HS-27A (cell line): ENCODE results near the gene KIAA1671.

ENCODE experiments used
- DNase-seq: peaks from one replicate; pipeline ENCODE4 v3.0.0-alpha.2; 2012; ENCODE audit warnings: low read depth, missing footprints

KIAA1671 gene

GRCh38 chr22:25094579-25094978, 142.1 kb downstream of the KIAA1671 start:
- no peak for DNase-seq

DNA sequence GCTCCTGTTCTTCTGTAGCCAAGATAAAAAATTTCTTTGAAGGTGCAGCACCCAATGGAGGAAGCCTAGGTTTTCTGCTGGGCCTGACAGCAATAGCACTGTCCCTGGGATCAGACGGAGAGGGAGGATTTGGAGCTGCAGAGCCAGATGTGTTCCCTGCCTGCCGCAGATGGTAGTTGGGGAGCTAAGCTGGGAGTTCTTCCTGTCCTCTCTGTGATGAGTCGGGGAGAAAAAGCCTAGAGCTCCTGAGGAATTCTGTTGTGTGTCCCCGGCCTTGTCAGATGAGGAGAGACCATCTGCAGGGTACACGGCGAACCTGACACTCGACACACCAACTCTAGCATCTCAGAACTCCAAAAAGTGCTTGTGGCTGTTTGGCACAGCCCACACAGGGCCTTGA, 143.4 kb downstream of the KIAA1671 start:
- no peak for DNase-seq

DNA sequence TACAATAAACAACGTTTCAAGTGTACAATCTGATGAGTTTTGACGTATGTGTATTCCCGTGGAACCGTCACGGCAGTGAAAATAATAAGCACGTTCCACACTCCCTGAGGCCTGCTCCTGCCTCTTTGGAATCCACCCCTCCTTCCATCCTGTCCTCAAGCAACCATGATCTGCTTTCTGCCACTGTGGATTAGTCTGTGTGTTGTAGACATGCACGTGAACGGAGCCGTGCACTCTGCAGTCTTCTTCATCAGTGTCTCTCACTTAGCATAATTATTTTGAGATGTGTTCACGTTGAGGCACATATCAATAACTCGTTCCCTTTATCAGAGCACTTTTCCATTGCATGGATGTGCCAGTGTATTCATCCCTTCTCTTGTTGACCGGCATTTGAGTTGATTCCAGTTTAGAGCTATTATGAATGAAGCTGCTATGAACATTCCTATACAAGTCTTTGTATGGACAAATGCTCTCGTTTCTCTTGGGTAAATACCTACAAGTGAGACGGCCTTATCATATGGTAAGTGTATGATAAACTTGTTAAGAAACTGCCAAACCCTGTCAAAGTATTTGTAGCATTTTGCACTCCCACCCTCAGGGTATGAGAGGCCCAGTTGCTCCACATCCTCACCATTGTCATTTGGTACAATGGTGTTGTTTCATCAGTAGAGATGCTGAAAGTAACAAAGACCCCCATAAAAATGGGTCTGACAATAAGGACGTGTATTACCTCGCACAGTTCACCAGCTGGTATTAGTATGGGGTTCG, 144.3 kb downstream of the KIAA1671 start:
- no peak for DNase-seq

GRCh38 chr22:25098445-25099081, 146.0 kb downstream of the KIAA1671 start:
- no peak for DNase-seq

GRCh38 chr22:25099202-25099601, 146.7 kb downstream of the KIAA1671 start:
- DNase-seq = no peak

GRCh38 chr22:25100402-25100801, 147.9 kb downstream of the KIAA1671 start:
- DNase-seq = no peak

DNA sequence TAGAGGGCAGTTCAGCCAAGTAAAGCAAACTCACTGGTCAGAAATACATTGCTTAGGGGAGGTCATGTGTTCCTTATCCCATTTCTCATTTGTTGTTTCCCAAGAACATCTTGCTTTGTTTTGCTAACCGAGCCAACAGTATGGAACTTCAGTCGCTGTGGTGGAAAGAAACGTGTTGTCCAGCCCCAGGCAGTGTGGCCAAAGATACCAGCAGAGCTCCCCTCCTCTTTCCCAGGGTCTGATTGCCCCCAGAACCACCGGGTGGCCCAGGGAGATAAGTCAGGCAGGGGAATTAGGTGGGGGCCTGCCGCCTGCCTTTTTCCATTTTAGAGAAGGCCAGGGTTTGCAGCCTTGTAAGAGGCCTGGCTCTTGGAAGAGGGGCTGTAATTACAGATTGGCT, 148.4 kb downstream of the KIAA1671 start:
- no peak for DNase-seq

DNA sequence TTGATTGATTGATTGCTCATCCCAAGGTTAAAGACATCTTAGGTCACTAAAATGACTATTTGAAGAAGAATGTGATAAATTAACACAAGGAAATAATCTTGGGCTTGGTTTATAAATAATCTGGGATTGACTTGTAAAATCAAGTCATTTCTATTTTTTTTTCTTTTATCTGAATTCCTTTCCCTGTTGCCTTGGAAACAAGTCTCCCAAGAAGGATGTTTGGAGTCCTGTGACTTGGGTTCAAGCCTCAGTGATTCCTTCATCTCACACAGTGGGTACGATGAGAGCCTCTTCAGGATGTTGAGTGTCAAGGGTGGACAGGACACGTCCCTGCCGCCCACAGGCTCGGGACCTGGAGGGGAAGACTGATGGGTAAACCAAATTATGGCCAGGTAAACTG, 149.0 kb downstream of the KIAA1671 start:
- no peak for DNase-seq

DNA sequence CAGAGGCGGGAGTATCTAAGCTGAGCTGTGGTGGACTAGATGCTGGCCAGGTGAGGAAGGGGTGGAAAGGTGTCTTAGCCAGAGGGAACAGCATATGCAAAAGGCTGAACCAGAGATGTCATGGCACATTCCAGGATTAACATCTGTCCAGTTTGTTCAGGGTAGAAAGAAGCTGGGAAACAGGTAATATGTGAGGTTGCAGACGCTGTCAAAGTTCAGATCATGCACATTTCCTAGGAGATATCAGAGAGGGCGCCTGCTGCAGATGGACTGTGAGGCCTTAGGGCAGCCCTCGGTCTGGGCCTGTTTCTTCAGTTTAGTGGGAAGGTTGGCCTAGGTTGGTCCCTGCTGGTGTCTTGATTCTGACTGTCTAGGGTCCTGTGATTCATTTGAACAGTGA, 149.5 kb downstream of the KIAA1671 start:
- no peak for DNase-seq

DNA sequence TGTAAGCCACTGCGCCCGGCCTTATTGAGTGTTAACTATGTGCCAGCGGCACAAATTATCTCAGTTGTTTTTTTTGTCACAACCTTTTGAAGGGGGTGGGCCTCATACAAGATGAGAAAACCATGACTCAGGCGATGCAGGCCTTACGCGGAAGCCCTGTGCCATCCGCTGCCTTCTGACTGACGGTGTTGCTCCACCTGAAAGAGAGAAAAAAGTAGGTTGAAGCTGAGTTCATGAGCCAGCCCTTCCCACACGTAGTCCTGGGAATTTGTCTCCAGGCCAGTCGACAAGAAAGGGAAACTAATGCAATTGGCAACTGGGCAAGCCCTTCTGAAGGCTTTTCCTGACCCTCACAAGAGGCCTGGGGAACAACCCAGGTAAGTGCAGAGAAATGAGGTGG, 150.2 kb downstream of the KIAA1671 start:
- no peak for DNase-seq

GRCh38 chr22:25104367-25104766, 151.9 kb downstream of the KIAA1671 start:
- DNase-seq = no peak

- no peak for DNase-seq
Measured at GRCh38 chr22:25105817-25106650, 153.5 kb downstream of the KIAA1671 start.

DNA sequence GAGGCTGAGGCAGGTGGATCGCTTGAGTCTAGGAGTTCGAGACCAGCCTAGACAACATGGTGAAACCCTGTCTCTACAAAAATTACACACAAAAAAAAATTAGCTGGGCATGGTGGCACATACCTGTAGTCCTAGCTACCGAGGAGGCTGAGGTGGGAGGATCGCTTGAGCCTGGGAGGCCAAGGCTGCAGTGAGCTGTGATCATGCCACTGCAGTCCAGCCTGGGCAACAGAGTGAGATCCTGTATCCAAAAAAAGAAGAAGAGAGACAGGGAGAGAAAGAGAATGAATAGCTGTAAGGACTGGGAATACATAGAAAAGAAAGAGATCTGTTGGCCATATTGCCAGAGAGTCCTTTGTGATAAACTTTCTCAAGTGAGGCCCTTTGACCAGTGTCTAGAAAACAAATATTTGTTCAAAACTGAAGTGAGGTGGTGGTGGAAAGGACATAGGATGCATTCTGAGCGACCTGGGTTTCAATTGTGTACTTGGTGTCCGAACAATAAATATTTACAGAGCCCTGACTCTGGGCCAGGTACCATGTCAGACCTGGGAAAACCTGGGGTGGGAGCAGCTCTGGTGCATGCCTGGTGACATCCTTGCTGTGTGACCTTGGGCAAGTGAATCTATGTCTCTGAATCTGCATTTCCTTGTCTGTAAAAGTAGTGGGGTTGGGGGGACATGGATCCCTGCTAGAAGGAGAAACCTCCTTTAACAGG, 157.5 kb downstream of the KIAA1671 start:
- no peak for DNase-seq

GRCh38 chr22:25110596-25110845, 158.0 kb downstream of the KIAA1671 start:
- DNase-seq = no peak

GRCh38 chr22:25110846-25111578, 158.5 kb downstream of the KIAA1671 start:
- peak; percentile 74 for DNase-seq

DNA sequence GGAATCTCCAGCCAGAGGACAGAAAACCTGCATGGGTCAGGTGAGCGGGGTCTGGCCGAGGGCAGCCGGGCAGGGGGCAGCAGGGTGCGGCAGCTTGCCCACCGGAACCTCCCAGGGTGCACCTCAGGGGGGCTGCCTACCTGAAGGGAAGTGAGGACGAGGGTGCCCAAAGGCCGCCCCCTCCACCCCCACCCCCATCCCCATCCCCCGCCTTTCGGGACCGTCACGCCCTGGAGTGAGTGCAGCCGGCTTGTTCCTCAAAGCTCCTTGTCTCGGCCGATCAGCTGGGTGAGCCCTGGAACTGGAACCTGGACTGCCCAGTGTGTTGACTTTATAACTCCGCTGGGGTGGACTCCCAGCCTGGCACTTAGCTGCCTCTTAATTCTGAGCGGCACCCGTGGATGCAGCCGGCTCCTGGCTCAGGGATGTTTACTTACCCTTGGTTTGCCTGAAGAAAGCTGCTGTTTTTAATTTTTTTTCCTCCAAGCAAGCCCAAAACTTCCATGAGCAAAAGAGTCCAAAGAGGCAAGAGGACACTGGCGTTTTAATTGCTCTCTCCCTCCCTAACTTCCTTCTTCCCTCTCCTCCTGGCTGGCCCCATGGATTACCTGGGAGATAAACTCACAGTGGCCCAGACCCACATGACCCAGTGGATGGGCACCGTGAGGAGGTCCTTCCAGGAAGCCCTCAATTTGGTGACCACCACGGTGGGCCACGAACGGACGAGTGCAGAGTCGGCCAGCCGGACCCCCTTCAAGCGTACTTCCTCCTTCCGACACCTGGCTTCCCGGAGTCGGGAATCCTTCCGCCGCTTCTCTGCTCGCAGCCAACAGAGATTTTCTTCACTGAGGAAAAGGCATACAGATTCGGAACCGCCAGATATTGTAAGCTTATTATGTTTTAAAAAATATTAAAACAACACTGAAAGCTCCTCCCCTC, 159.3 kb downstream of the KIAA1671 start:
- DNase-seq = no peak

GRCh38 chr22:25112538-25113253, 160.2 kb downstream of the KIAA1671 start:
- no peak for DNase-seq

GRCh38 chr22:25113316-25113721, 160.8 kb downstream of the KIAA1671 start:
- no peak for DNase-seq

DNA sequence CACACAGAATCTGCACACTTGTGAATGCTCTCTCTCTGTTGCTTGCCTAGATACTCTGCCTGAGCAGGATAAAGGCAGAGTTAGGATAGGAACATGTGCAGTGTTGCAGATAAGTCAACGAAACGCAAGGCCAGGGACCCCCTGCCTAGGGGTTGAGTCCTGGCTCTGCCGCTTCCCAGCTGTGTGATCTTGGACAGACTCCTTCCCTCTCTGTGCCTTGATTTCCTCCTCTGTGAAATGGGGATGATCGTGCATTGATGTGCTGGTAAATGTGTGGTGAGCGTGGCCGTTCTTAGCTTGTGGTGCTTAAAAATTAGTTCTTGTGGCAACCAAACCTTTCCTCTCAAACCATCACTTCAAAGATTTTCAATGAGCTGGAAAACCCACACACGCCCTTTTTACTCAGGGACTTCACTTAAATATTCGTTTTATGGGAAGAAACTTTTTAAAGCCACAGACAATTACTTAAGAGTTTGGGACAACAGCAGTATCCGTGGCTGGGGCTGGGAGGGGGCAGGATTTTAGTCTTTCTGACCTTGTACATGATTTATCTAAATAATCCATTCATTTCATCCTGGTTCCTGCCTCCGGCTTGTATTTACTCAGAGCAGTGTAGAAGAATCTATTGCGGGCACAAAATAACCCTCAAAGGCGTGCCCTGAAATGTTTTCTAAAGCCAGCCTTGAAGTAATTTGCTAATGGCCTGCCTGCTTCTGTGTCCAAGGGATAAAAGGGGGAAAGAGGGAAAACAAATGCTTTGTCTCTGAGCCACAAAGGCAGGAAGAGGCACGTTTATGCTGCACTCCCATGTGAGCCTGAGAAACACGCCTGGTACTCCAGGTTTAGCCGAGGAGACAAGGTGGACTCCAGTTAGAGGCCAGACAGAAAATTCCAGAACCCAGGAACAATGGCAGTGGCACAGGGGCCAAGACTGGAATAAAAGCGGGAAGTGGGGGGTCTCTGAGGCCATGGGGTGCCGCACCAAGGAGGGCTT, 162.2 kb downstream of the KIAA1671 start:
- no peak for DNase-seq
